Uterus (tissue), 4 donors: ENCODE results near the gene TMEM120A. TPM values are rescaled to one million over a fixed set of nuclear protein-coding genes. Genes with fewer than 3 reads are reported as not detected.
"Not testable (repeated sequence)": the region's sequence is repeated elsewhere in the genome, so short reads cannot be mapped to it uniquely, and the experiment has no call there.

Source experiments
- DNase-seq, 2 donors: peaks; one replicate each; pipeline ENCODE4 v3.0.0-alpha.2; 2019 to 2020
- H3K27ac ChIP-seq, 2 donors: fragments of 200-600 bp; sonication (generic); 1 replicate in 1 of 2; 2 replicates in 1 of 2; pipeline ENCODE4 v1.5.1; 2016 to 2018
- H3K27me3 ChIP-seq, 2 donors: fragments of 200-600 bp; sonication (generic); one replicate each; pipeline ENCODE4 v1.5.1; 2018 to 2019; ENCODE audit warnings: control low read depth in 1 of 2
- H3K36me3 ChIP-seq, 2 donors: fragments of 200-600 bp; sonication (generic); one replicate each; pipeline ENCODE4 v1.5.1; 2019; ENCODE audit warnings: control low read depth in 1 of 2
- H3K4me1 ChIP-seq, 2 donors: fragments of 200-600 bp; sonication (generic); one replicate each; pipeline ENCODE4 v1.5.1; 2018 to 2019; ENCODE audit warnings: control low read depth in 1 of 2
- H3K4me3 ChIP-seq, 2 donors: fragments of 200-600 bp; sonication (generic); 1 replicate in 1 of 2; 2 replicates in 1 of 2; pipeline ENCODE4 v1.5.1; 2018 to 2019; ENCODE audit warnings: mild to moderate bottlenecking in 1 of 2
- H3K9me3 ChIP-seq, 2 donors: fragments of 200-600 bp; sonication (generic); one replicate each; pipeline ENCODE4 v1.5.1; 2019; ENCODE audit warnings: control low read depth in 1 of 2
- CTCF ChIP-seq, 4 experiments: fragments of 200-600 bp in 2 of 4; fragments of 450-650 bp in 2 of 4; sonication (generic) in 2 of 4; IDR thresholded peaks; one replicate each; pipeline ENCODE4 v1.5.1; 2016 to 2019; ENCODE audit warnings: antibody characterized with exemption in 4 of 4, mild to moderate bottlenecking in 2 of 4, moderate library complexity in 1 of 4
- POLR2A ChIP-seq, 2 donors: fragments of 450-650 bp; IDR thresholded peaks; one replicate each; pipeline ENCODE4 v1.6.1; 2016; ENCODE audit warnings: antibody characterized with exemption in 2 of 2, mild to moderate bottlenecking in 1 of 2, moderate library complexity in 1 of 2
- intact Hi-C: fragments of 100-400 bp; cut with DNase I; formaldehyde crosslinking; loops from one replicate; pipeline ENCODE4 v1.15.1; 2023; ENCODE audit warnings: low total_unique reads
- total RNA-seq, 4 donors: library from RNA; depleted of rRNA in 3 of 4; stranded (reverse); fragments of >200 nt in 3 of 4; gene quantifications; one replicate each; pipeline versions ENCODE4 v1.1.0 to v1.2.4, GENCODE V29; 2014 to 2023
- donor health status: DM: yes; HTN: yes; CAD: no.

TMEM120A gene
- total RNA-seq, 4 donors from 2014 or later: 4.6 to 95.4 (median 36.9) TPM

GRCh38 chr7:76023002-76023401, 28.6 kb upstream of the TMEM120A start:
- Histone ChIP-seq H3K36me3 (no peaks in the 10 kb centered on the region), H3K27me3 (no peaks in the 10 kb centered on the region), H3K9me3 (no peaks in the 10 kb centered on the region), H3K4me3 (no peak overlapping the region), H3K27ac (no peak overlapping the region), H3K4me1 (no peaks in the 10 kb centered on the region)
- no peak for DNase-seq
- no peak for TF ChIP-seq POLR2A (IDR thresholded peaks at IDR 0.05)
- no peak for TF ChIP-seq CTCF (IDR thresholded peaks at IDR 0.05)
- intact Hi-C loops: loop anchor here (10.0 kb wide), 1 partner anchor 158 kb away; no protein-coding TSS in a partner anchor

- no peak for TF ChIP-seq POLR2A (IDR thresholded peaks at IDR 0.05)
- no peak for TF ChIP-seq CTCF (IDR thresholded peaks at IDR 0.05)
- H3K36me3 ChIP-seq: no peaks in the 10 kb centered on the region
- intact Hi-C loops: loop anchor here (10.0 kb wide), 1 partner anchor 157 kb away; no protein-coding TSS in a partner anchor
These were observed 27.8 kb upstream of the TMEM120A start for GRCh38 chr7:76022026-76022780.

GRCh38 chr7:76020031-76020714, 25.8 kb upstream of the TMEM120A start:
- peak; percentile 65 to 72 for DNase-seq
- TF ChIP-seq POLR2A (IDR thresholded peaks at IDR 0.05) (no peak), CTCF (IDR thresholded peaks at IDR 0.05) (peak; percentile 63 to 89 (median 75))
- Histone ChIP-seq H3K27ac (no peak overlapping the region), H3K4me3 (no peak overlapping the region), H3K9me3 (no peaks in the 10 kb centered on the region), H3K4me1 (no peaks in the 10 kb centered on the region), H3K36me3 (no peaks in the 10 kb centered on the region), H3K27me3 (no peaks in the 10 kb centered on the region)
- intact Hi-C loops: loop anchor here (10.0 kb wide), 1 partner anchor 155 kb away; no protein-coding TSS in a partner anchor

More at GRCh38 chr7:76022026-76022780, 27.8 kb upstream of the TMEM120A start:
- no peak overlapping the region for H3K4me3 ChIP-seq
- no peaks in the 10 kb centered on the region for H3K9me3 ChIP-seq
- no peaks in the 10 kb centered on the region for H3K4me1 ChIP-seq
- no peak overlapping the region for H3K27ac ChIP-seq
- no peaks in the 10 kb centered on the region for H3K27me3 ChIP-seq
- no peak for DNase-seq

- H3K36me3 ChIP-seq, DNase-seq, intact Hi-C loops, H3K27me3 ChIP-seq, H3K27ac ChIP-seq, H3K4me1 ChIP-seq, H3K4me3 ChIP-seq, H3K9me3 ChIP-seq: not testable (repeated sequence)
These were observed 24.1 kb upstream of the TMEM120A start for GRCh38 chr7:76018520-76018919.

GRCh38 chr7:76016191-76016947, 22.0 kb upstream of the TMEM120A start:
- intact Hi-C loops: no loop called here
- Histone ChIP-seq H3K4me1 (no peaks in the 10 kb centered on the region), H3K27ac (no peak overlapping the region), H3K36me3 (no peaks in the 10 kb centered on the region), H3K9me3 (no peaks in the 10 kb centered on the region), H3K4me3 (no peak overlapping the region), H3K27me3 (no peaks in the 10 kb centered on the region)
- TF ChIP-seq POLR2A (IDR thresholded peaks at IDR 0.05): no peak
- no peak for TF ChIP-seq CTCF (IDR thresholded peaks at IDR 0.05)
- no peak for DNase-seq
